HFF-Myc (cell line): Measurements from ENCODE around the gene SMIM38.

ENCODE experiments used
- DNase-seq: peaks from one replicate; pipeline ENCODE4 v3.0.0-alpha.2; 2011; ENCODE audit warnings: low read depth; ENCODE audit errors: extremely low read depth
- H3K4me3 ChIP-seq: replicated peaks from 2 replicates; pipeline ENCODE4 v1.5.1; 2011; ENCODE audit warnings: low read depth, mild to moderate bottlenecking, control low read depth, low read length
- CTCF ChIP-seq: IDR thresholded peaks from 2 replicates; pipeline ENCODE4 v1.5.1; 2012; ENCODE audit warnings: mild to moderate bottlenecking, low read depth, low read length, control low read depth; ENCODE audit errors: missing control alignments

The SMIM38 gene

DNA sequence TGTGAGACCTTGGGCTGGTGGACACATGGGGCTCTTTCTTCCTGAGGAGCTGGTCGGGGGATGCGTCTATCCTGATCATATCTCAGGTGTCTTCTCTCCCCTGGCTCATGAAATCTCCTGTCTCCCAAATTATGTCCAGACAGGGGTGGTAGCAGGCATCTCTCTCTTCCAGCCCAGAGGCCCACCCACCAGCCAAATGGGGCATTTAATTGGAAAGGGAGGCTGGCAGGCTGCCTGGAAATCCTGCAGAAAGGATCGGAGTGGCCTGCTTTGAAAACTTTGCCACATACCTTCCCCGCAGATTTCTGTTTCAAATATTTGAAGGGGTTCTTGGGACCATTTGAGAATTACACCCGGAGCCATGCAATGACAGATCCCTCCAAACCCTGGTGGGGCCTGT, 37.4 kb downstream of the SMIM38 start:
- no peak for DNase-seq
- TF ChIP-seq CTCF, result no peak
- H3K4me3 ChIP-seq, result no peak overlapping the region

DNA sequence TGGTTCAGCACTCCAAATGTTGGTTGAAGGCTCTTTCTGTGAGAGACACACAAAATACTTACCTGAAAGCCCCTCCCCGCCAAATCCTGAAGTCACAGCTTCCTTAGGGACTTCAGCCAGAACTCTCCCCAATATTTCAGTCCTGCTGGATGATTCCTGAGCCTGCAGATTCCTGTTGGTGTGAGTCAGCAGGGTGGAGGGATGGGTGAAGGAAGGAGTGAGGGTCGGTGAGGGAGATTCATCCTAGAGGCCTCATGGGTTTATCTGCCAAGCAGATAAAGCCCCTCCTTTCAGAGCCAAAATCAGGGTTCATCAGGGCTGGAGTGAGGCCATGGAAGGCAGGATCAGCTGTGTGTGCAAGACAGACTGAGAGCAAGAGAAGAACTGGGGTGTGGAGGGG, 37.9 kb downstream of the SMIM38 start:
- DNase-seq, result no peak
- no peak for TF ChIP-seq CTCF
- H3K4me3 ChIP-seq, result no peak overlapping the region

- no peak for TF ChIP-seq CTCF
- no peak for DNase-seq
- no peak overlapping the region for H3K4me3 ChIP-seq
Measured at GRCh38 chr11:69194396-69194795, 38.7 kb downstream of the SMIM38 start.

DNA sequence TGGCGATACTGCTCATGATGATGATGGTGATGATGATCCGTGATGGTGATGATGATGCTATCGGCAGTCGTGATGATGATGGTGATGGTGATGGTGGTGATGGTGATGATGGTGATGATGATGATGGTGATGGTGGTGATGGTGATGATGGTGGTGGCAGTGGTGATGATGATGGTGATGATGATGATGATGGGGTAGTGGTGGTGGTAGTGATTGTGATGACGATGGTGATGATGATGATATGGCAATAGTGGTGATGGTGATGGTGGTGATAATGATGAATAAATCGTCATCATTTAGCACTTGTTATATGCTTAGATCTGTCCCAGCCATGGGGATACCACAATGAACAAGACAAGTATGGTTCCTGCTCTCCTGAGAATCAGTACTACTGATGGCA, 39.2 kb downstream of the SMIM38 start:
- no peak for DNase-seq
- TF ChIP-seq CTCF, result no peak
- no peak overlapping the region for H3K4me3 ChIP-seq

GRCh38 chr11:69195824-69196782, 40.4 kb downstream of the SMIM38 start:
- no peak overlapping the region for H3K4me3 ChIP-seq
- no peak for DNase-seq
- no peak for TF ChIP-seq CTCF

DNA sequence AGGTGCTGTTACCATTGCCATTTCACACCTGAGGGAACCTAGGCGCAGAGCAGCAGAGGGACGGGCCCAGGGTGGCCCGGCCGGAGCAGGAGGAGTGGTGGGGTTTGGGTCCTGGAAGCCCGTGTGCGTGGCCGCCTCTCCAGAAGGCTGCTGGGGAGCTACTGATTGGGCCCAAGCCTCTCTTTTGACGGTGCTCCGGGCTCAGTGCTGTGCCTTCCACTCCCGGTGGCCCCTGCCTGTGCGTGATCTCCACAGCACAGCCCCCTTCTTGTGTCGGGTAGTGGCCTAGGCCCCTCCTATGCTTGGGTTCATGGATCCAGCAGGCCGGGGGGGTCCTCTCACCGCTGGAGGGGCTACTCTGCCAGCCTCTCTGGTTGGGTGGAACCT, 41.0 kb downstream of the SMIM38 start:
- DNase-seq, result no peak
- no peak for TF ChIP-seq CTCF
- H3K4me3 ChIP-seq, result no peak overlapping the region
